CD1c-positive myeloid dendritic cell (primary cell): ENCODE results near the gene SEMA3G.

Experiments used
- DNase-seq: peaks from one replicate; pipeline ENCODE4 v3.0.0-alpha.2; 2016; ENCODE audit errors: extremely low spot score

Gene SEMA3G

GRCh38 chr3:52438579-52439425 lies 6.1 kb downstream of the SEMA3G start:
- no peak for DNase-seq

- no peak for DNase-seq
These were observed 6.9 kb downstream of the SEMA3G start for GRCh38 chr3:52438104-52438376.

DNA sequence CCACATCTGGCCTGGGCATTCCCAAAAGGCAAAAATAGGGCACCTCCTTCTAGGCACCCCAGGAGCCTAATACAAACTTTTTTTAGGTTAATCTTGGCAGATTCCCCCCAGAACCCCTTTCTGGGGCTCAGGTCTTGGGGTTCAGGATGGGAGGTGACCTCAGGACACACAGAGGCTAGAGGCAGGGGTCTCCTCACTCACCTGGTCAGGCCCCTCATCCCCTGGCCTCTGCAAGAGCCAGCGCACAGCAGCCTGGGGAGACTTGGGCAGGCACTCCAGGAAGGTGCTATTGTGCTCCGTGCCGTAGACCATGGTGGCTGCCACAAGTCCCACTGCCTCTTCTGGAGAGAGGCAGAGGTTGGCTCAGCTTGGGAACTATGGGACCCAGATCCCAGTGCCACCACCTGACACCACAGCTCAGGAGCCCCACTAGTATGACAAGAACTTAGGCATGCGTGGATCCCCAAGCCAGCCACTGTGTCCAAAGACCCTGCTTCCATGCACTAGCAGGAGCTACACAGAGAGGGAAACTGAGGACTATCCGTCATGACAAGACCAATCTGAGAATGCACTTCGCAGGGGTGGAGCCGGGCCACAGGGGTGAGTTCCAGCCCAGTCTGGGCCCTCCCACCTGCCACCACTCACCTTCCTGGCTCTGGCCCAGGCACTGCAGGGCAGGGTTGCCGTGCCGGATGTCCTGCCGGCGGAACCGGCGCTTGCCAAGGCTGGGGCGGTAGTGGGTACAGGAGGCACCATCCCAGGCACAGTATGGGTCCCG lies 7.4 kb downstream of the SEMA3G start:
- no peak for DNase-seq

DNA sequence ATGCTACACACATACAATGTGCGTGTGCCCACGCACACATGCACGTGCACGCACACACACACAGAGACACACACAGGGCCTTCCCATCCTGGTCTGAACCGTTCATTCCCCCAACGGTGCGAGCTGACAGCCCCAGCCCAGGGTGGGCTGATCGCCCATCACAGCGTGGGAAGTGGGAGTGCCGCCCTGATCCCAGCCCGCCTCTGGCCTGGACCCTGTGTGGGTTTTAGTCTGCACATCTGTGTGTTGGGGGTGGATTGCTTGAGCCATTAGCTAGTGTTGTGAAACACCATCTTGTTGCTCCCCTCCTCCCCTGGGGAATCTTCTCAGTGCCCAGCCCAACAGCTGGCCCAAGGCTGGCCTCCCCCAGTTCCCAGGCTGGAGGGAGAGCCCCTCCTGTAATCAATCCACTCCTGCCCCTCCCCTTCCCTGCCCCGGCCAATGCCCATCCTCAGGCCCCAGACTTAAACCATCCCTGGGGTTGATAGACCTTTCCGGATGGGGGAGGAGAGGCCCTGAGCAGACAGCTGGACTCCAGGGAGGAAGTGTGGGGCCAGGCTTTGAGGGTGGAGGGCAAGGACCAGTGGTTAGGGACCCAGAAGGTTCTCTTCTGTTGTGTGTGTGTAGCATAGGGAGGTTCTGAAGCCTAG lies 8.3 kb downstream of the SEMA3G start:
- DNase-seq = peak; percentile 15

GRCh38 chr3:52435246-52436101 lies 9.4 kb downstream of the SEMA3G start:
- no peak for DNase-seq

- no peak for DNase-seq
These were observed 10.3 kb downstream of the SEMA3G start for GRCh38 chr3:52434491-52435115.

DNA sequence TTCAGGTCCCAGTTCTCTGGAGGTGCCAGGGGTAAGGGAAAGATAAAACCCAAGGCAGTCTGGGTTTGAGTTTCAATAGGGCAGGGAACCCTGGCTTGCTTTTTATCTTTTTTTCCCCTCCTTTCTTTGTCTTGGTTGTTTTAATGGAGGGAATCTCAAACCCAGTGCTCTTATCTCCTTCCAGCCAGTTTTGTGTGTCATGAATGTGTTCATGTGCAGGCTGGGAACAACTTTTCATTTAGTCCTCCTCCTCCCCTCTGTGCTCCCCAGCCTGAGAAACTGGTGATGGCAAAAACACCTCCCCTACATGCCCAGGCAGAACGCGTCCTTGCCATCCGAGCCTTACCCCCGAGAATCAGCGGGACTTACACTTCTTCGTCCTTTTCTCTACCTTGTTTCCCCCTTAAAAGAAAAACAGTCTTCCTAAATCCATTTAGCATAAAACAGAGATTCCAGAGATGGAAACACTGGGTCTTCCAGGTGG lies 10.9 kb downstream of the SEMA3G start:
- no peak for DNase-seq

GRCh38 chr3:52433328-52433995 lies 11.4 kb downstream of the SEMA3G start:
- DNase-seq = no peak

- DNase-seq = peak; percentile 72
These were observed 12.2 kb downstream of the SEMA3G start for GRCh38 chr3:52432691-52433141.

- no peak for DNase-seq
These were observed 12.7 kb downstream of the SEMA3G start for GRCh38 chr3:52432225-52432624.

DNA sequence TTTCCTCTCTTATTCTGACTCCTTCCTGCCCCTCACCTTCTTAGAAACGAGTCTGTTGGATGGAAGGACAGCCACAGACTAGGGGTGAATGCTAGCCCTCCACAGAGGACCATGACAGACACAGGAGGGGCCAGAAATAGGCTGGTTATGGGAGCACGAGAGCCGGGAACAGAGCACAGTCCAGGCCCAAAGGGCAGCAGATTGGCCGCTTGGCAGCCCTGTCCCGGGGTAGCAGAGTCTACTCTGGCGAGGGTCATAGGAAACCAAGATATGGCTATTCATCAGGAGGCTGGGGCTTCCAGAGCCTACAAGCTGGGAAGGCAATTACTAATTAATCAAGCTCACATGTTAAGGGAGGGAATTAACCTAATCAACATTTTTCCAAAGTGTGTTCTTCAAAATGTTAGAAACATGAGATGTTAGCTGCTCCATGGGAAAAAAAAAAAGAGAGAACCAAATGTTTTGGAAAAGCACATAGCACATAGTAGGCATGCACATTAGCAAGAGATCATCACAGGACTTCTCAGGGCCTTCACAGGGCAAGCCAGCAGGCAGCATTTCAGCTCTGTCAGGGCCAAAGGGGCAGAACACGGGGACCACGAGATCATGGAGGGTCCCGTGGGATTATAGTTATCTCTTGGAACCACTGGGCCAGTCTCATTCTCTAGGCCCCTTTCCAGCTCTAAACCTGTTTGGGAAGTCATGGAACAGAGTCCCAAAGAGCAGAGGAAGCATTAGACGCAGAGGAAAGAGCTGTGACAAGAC lies 13.3 kb downstream of the SEMA3G start:
- DNase-seq = no peak

DNA sequence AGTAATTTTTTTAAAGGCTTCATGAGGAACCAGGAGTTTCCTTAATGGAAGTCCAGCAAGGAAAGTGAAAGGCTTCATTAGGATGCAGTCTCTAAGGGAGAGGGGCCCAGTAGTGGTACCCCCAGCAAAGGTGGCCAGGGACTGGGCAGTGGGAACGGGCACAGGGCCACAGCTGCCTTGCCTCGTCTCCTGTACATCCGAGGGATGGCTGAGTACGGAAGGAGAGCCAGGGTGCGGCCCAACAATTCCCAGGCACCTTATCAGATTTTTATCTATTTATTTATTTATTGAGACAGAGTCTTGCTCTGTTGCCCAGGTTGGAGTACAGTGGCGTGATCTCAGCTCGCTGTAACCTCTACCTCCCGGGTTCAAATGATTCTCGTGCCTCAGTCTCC lies 14.5 kb downstream of the SEMA3G start:
- no peak for DNase-seq

DNA sequence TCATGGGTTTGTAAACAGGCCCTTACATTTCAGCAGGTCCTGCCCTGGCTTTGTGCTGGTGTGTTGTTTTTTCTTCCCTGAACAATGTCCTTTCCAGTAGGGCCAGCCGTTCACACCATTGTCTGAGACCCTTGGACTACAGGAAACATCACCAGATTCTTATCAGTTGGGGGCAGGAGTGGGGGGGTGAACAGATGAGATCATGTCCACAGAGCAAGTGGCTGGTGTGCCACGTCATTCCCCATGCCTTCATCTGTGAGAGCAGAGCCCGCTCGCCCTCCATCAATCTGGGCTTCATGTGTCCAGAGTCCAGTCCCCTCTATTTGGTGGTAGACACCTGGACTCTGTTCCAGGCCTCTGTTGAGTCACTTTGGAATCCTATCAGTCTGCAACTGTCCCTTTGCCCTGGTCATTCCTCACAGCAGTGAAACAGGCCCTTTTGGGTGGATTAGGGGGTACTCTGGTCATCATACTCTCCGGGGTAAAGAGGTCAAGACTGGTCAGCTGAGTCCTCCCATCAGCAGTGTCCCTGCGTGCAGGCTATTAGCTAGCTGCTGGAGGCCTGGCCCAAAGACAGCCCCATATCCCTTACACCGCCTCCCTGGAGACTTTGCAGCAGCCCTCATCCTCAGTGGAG lies 15.0 kb downstream of the SEMA3G start:
- no peak for DNase-seq

- DNase-seq = no peak
These were observed 15.9 kb downstream of the SEMA3G start for GRCh38 chr3:52429031-52429430.

DNA sequence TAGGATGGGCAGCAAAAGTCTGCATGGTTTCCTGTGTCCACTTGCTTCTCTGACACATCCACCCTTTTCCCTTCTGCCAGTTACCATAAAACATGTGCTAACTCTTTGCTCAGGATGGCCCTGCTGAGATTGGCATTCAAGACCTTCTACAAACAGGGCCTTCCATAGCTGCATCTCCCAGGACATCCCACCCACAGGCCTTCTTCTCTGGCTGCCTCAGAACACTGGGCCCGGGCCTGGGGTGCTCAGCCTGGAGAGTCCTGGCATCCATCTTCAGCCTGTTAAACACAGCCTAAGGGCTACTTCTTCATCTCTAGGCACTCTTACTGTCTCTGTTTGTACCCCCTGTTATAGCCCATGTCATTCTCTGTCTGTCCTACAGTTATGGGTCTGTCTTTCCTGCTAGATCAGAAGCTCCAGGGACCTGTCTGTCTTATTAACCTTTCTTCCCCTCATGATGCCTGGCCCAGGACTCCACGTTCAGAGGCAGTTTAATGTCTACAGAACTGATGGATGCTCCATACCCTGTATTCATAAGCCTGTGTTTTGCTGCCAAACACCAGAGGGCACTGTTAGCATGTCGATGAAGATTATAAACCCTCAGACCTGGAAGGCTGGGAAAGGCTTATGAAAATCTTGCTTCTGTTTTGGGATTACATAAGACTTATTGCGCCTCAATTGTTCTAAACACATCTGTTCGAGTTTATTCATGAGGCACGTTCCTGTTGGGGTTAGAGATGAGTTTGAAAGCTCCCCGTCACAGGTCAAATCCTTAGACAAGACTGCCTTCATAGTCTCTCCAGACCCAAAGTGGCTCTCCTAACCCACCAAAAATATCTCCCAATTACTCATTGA lies 16.5 kb downstream of the SEMA3G start:
- DNase-seq = peak; percentile 78

- DNase-seq = no peak
These were observed 21.7 kb downstream of the SEMA3G start for GRCh38 chr3:52423173-52423572.

DNA sequence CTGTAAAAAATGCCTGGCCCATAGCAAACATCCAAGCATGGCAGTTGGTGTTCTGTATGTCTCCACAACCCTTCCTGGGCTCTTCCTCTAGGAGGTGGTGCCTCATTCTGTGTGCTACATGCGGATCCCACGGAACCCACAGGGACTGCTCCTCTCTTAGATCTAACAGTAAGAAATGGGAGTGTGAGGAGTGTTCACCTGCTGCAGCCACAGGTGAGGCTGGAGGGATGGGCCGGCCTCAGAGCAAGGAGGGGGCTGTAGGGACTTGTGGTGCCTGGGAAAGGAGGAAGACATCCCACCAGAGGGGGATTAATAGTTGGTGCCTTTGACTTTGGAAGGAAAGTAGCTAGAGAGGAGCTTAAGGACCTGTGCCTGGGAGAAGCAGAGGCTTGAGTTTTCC lies 22.2 kb downstream of the SEMA3G start:
- DNase-seq = no peak

DNA sequence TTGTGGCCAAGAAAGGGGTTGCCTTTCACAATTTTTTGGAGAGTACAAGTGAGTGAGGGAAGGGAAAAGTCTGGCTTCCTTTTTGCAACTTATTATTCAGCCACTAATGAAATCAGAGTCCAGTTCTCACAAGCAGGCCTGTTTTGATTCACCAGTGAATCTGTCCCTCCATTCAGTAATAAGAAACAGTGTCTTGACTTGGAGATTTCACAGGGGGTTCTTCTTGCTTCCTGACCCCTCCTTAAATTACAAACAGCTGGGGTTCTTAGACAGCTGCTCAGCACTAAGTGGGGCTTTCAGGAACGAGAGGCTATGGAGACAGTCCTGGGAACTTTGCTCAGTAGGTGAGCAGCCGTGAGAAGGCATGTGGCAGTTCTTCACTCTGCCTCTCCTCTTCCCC lies 24.5 kb downstream of the SEMA3G start:
- no peak for DNase-seq
